HepG2 (cell line): ENCODE results near the gene CCR8. TPM values are rescaled to one million over a fixed set of nuclear protein-coding genes. Genes with fewer than 3 reads are reported as not detected.

ENCODE experiments used
- ATAC-seq: fragments of 200-7000 bp; cut with Tn5 transposase; 3 replicates; pipeline ENCODE4 v1.9.1; 2020; ENCODE audit warnings: mild to moderate bottlenecking, moderate library complexity
- BruUV-seq: library from RNA; stranded (reverse); fragments of 400-500 nt; replicated peaks from 2 replicates; lab custom pipeline; 2021; lab: Mats Ljungman, UMichigan
- CTCF ChIA-PET: fragments of 300-600 bp; formaldehyde crosslinking; extraction: SDS; loops from one replicate; lab custom pipeline; 2021; ENCODE audit warnings: low total read pairs, inconsistent platforms, low intra/inter-chr PET ratio; lab: Yijun Ruan, JAX
- POLR2A ChIA-PET: fragments of 350-600 bp; sonication (Branson Sonifier 250); formaldehyde crosslinking; loops from one replicate; lab custom pipeline; 2020; ENCODE audit warnings: antibody characterized with exemption, inconsistent platforms; lab: Yijun Ruan, JAX
- DNase-seq: peaks from one replicate; pipeline ENCODE4 v3.0.0-alpha.2; 2015; ENCODE audit warnings: low spot score
- FAIRE-seq: peaks from 3 replicates; lab custom pipeline; 2011; peaks lifted over from hg19 to GRCh38; lab: Jason Lieb, UNC
- H2AFZ ChIP-seq: one replicate; pipeline ENCODE4 v1.6.1; 2011; ENCODE audit warnings: low read length, inconsistent platforms
- H3K27ac ChIP-seq: fragments of 300-600 bp; 3 replicates; pipeline ENCODE4 v1.8.0; 2011; ENCODE audit warnings: mixed run types, mild to moderate bottlenecking, mixed read lengths, low read length, inconsistent platforms; ENCODE audit not compliant: insufficient read depth; ENCODE audit errors: extremely low read length
- H3K27me3 ChIP-seq, 2 experiments: fragments of 200-600 bp in 1 of 2; 2 replicates in 1 of 2; 3 replicates in 1 of 2; pipeline versions ENCODE4 v1.6.0 to v1.8.0; 2011; ENCODE audit warnings: low read length in 2 of 2, mild to moderate bottlenecking in 2 of 2, moderate library complexity in 2 of 2, inconsistent platforms in 1 of 2; ENCODE audit not compliant: insufficient read depth in 2 of 2, control insufficient read depth in 1 of 2
- H3K36me3 ChIP-seq, 2 experiments: fragments of 200-600 bp in 1 of 2; replicated peaks in 1 of 2; 2 replicates in 1 of 2; 3 replicates in 1 of 2; pipeline versions ENCODE4 v1.5.1 to v1.8.0; 2011; ENCODE audit warnings: low read length in 2 of 2, inconsistent platforms in 1 of 2; ENCODE audit not compliant: insufficient read depth in 2 of 2, control insufficient read depth in 1 of 2
- H3K4me1 ChIP-seq: 2 replicates; pipeline ENCODE4 v1.5.1; 2012; ENCODE audit warnings: low read length, inconsistent platforms; ENCODE audit not compliant: insufficient read depth
- H3K4me2 ChIP-seq: 2 replicates; pipeline ENCODE4 v1.6.0; 2011; ENCODE audit warnings: low read depth, low read length, inconsistent platforms
- H3K4me3 ChIP-seq, 3 experiments: fragments of 200-600 bp in 1 of 3; sonication (generic), shearing (Covaris generic) in 1 of 3; replicated peaks in 1 of 3; 2 replicates each; pipeline ENCODE4 v1.5.1; 2011 to 2016; ENCODE audit warnings: low read length in 3 of 3, inconsistent platforms in 2 of 3, low read depth in 2 of 3, mild to moderate bottlenecking in 2 of 3, control low read depth in 1 of 3, mixed read lengths in 1 of 3; ENCODE audit not compliant: insufficient read depth in 1 of 3
- H3K79me2 ChIP-seq: one replicate; pipeline ENCODE4 v1.6.1; 2011; ENCODE audit warnings: low read length, inconsistent platforms; ENCODE audit not compliant: insufficient read depth
- H3K9ac ChIP-seq: 2 replicates; pipeline ENCODE4 v1.6.0; 2011; ENCODE audit warnings: mild to moderate bottlenecking, low read depth, low read length, inconsistent platforms; ENCODE audit not compliant: insufficient read depth
- H3K9me3 ChIP-seq: 2 replicates; pipeline ENCODE4 v1.5.1; 2012; ENCODE audit warnings: mild to moderate bottlenecking, low read length
- H4K20me1 ChIP-seq: 2 replicates; pipeline ENCODE4 v1.6.0; 2011; ENCODE audit warnings: inconsistent platforms, mild to moderate bottlenecking, low read length, moderate library complexity; ENCODE audit not compliant: insufficient read depth
- CHCHD3 ChIP-seq: sonication (generic); formaldehyde crosslinking; IDR thresholded peaks from 2 replicates; pipeline ENCODE4 v1.8.0; 2022; ENCODE audit warnings: mild to moderate bottlenecking, missing genetic modification reagents, moderate library complexity
- DDIT3 ChIP-seq: sonication (generic); formaldehyde crosslinking; IDR thresholded peaks from 2 replicates; pipeline ENCODE4 v1.4.0; 2020; ENCODE audit warnings: mild to moderate bottlenecking, missing genetic modification reagents
- EED ChIP-seq: sonication (generic); formaldehyde crosslinking; IDR thresholded peaks from 2 replicates; pipeline ENCODE4 v1.5.0; 2020; ENCODE audit warnings: mild to moderate bottlenecking, missing genetic modification reagents
- ERF ChIP-seq: IDR thresholded peaks from 2 replicates; pipeline ENCODE4 v1.6.1; 2018; ENCODE audit warnings: missing biosample characterization, missing genetic modification reagents
- FOXP1 ChIP-seq, 2 experiments: fragments of 450-650 bp in 1 of 2; IDR thresholded peaks; 2 replicates each; pipeline ENCODE4 v1.6.1; 2017 to 2018; ENCODE audit warnings: antibody characterized with exemption in 1 of 2
- HES4 ChIP-seq: sonication (generic); formaldehyde crosslinking; IDR thresholded peaks from 2 replicates; pipeline ENCODE4 v1.9.0; 2021; ENCODE audit warnings: mild to moderate bottlenecking, missing genetic modification reagents, borderline replicate concordance
- NR3C1 ChIP-seq: sonication (generic); formaldehyde crosslinking; IDR thresholded peaks from 2 replicates; pipeline ENCODE4 v1.4.0; 2020; ENCODE audit warnings: missing genetic modification reagents
- PRPF4 ChIP-seq: fragments of 200-400 bp; formaldehyde crosslinking; IDR thresholded peaks from 2 replicates; pipeline ENCODE4 v1.6.1; 2016; ENCODE audit warnings: low read length, low read depth; ENCODE audit not compliant: poor library complexity, severe bottlenecking
- UBTF ChIP-seq: sonication (generic); formaldehyde crosslinking; IDR thresholded peaks from 2 replicates; pipeline ENCODE4 v1.4.0; 2020; ENCODE audit warnings: mild to moderate bottlenecking, missing genetic modification reagents
- ZNF292 ChIP-seq: sonication (generic); formaldehyde crosslinking; IDR thresholded peaks from 2 replicates; pipeline ENCODE4 v1.8.1; 2022; ENCODE audit warnings: mild to moderate bottlenecking, low read depth, missing genetic modification reagents, borderline replicate concordance
- ZNF652 ChIP-seq: IDR thresholded peaks from 2 replicates; pipeline ENCODE4 v1.6.1; 2016; ENCODE audit warnings: low read depth, borderline replicate concordance
- ZNF773 ChIP-seq: sonication (generic); formaldehyde crosslinking; IDR thresholded peaks from 2 replicates; pipeline ENCODE4 v1.4.0; 2020; ENCODE audit warnings: missing genetic modification reagents, borderline replicate concordance
- ZSCAN21 ChIP-seq: sonication (generic); formaldehyde crosslinking; IDR thresholded peaks from 2 replicates; pipeline ENCODE4 v1.8.0; 2022; ENCODE audit warnings: mild to moderate bottlenecking, missing genetic modification reagents, moderate library complexity, borderline replicate concordance
- WGBS: methylation state at CpG from one replicate; pipeline ENCODE4 v1.1.6; 2017; ENCODE audit warnings: low lambda C conversion rate; 5-methylcytosine and 5-hydroxymethylcytosine counted together
- in situ Hi-C: cut with HindIII; loops from 2 replicates; pipeline ENCODE4 v1.10.0; 2017; ENCODE audit warnings: low pct_unique_long_range_greater_than_20kb; ENCODE audit not compliant: extremely low pct_ligation_motif_present
- intact Hi-C: fragments of 100-400 bp; cut with micrococcal nuclease; formaldehyde crosslinking; loops from one replicate; pipeline ENCODE4 v1.10.0; 2022; ENCODE audit not compliant: unreplicated experiment
- polyA plus RNA-seq, 8 experiments: library from polyadenylated mRNA; depleted of rRNA in 3 of 8; stranded (reverse) in 7 of 8; unstranded in 1 of 8; fragments of >200 nt; fragmentation: Illumina TruSeq in 4 of 8; extraction: Trizol in 4 of 8; gene quantifications; 2 replicates each; pipeline versions ENCODE4 v1.2.1 to v1.2.3, GENCODE V29; 2011 to 2016; ENCODE audit warnings: low read depth in 4 of 8, missing spikeins in 1 of 8, mixed read lengths in 1 of 8; ENCODE audit not compliant: insufficient read depth in 1 of 8
- total RNA-seq, 5 experiments: library from RNA; depleted of rRNA; stranded (reverse); fragments of >200 nt; fragmentation: Illumina TruSeq; extraction: Trizol; gene quantifications; 2 replicates each; pipeline ENCODE4 v1.2.3, GENCODE V29; 2016; ENCODE audit warnings: low read depth in 1 of 5

Gene CCR8
- total and polyA plus RNA-seq, 2 of the 13 experiments (the other 11 are each of a cell fraction or from before 2014, with no cell fraction given) = not detected

- in situ Hi-C loops = no loop called here
- H3K9ac ChIP-seq = no peak overlapping the region
- H2AFZ ChIP-seq = no peak overlapping the region
- ATAC-seq = no peak
- no peak overlapping the region for H3K4me2 ChIP-seq
- DNase-seq = no peak
- no peaks in the 10 kb centered on the region for H3K79me2 ChIP-seq
- no peak for FAIRE-seq
- H3K36me3 ChIP-seq = no peaks in the 10 kb centered on the region
- H3K27ac ChIP-seq = no peak overlapping the region
- no peaks in the 10 kb centered on the region for H4K20me1 ChIP-seq
- TF ChIP-seq UBTF (CRISPR knock-in tag) (no peak), DDIT3 (CRISPR knock-in tag) (no peak), ZNF292 (CRISPR knock-in tag) (no peak), PRPF4 (no peak), FOXP1 (IDR thresholded peaks at IDR 0.05) (no peak), FOXP1 (CRISPR knock-in tag; IDR thresholded peaks at IDR 0.05) (no peak), EED (CRISPR knock-in tag) (no peak), ZSCAN21 (CRISPR knock-in tag) (no peak), ZNF652 (no peak), HES4 (CRISPR knock-in tag) (no peak), NR3C1 (CRISPR knock-in tag) (no peak), ZNF773 (CRISPR knock-in tag) (no peak), ERF (CRISPR knock-in tag) (no peak), CHCHD3 (CRISPR knock-in tag) (no peak)
- TF ChIP-seq, all 625 proteins: peak for 0
- H3K4me3 ChIP-seq = no peak overlapping the region
- H3K4me1 ChIP-seq = no peaks in the 10 kb centered on the region
- CTCF ChIA-PET = no interaction called here
- POLR2A ChIA-PET = no interaction called here
- intact Hi-C loops = no loop called here
- 58% methylated on average over 4 of the region's 4 CpGs for whole genome bisulfite sequencing
- BruUV-seq = no TSS peak
- no peaks in the 10 kb centered on the region for H3K9me3 ChIP-seq
- no peaks in the 10 kb centered on the region for H3K27me3 ChIP-seq
Observed at GRCh38 chr3:39332525-39332924, 3.0 kb downstream of the CCR8 start.
